K562 (cell line): ENCODE results near the gene SIGLEC14. TPM values are rescaled to one million over a fixed set of nuclear protein-coding genes. Genes with fewer than 3 reads are reported as not detected.

Experiments
- BRF2 ChIP-seq: IDR thresholded peaks from 3 replicates; pipeline ENCODE4 v1.6.1; 2011; ENCODE audit warnings: borderline replicate concordance, mild to moderate bottlenecking; ENCODE audit not compliant: insufficient read length, insufficient read depth
- HOMEZ ChIP-seq: fragments of 250-450 bp; sonication (Bioruptor Pico); IDR thresholded peaks from 2 replicates; pipeline ENCODE4 v1.4.0; 2020; ENCODE audit warnings: mild to moderate bottlenecking, moderate library complexity
- NFXL1 ChIP-seq: fragments of 450-650 bp; formaldehyde crosslinking; IDR thresholded peaks from 2 replicates; pipeline ENCODE4 v1.4.0; 2021; ENCODE audit warnings: mild to moderate bottlenecking
- PYGO2 ChIP-seq: fragments of 450-650 bp; IDR thresholded peaks from 2 replicates; pipeline ENCODE4 v1.6.1; 2016; ENCODE audit warnings: mild to moderate bottlenecking, missing genetic modification characterization, moderate library complexity, missing compliant biosample characterization
- TFAM ChIP-seq: fragments of 250-450 bp; sonication (Bioruptor Pico); conservative IDR thresholded peaks from 2 replicates; pipeline ENCODE4 v1.5.0; 2021; ENCODE audit warnings: mild to moderate bottlenecking, moderate library complexity
- ZNF12 ChIP-seq: sonication (generic); formaldehyde crosslinking; IDR thresholded peaks from 2 replicates; pipeline ENCODE4 v1.4.0; 2020; ENCODE audit warnings: mild to moderate bottlenecking, missing genetic modification reagents
- ZNF121 ChIP-seq: sonication (generic); formaldehyde crosslinking; conservative IDR thresholded peaks from 2 replicates; pipeline ENCODE4 v1.8.0; 2022; ENCODE audit warnings: missing genetic modification reagents
- ZNF318 ChIP-seq, 2 experiments: fragments of 450-650 bp; IDR thresholded peaks; 2 replicates each; pipeline ENCODE4 v1.6.1; 2016; ENCODE audit warnings: mild to moderate bottlenecking in 2 of 2, borderline replicate concordance in 1 of 2, low read depth in 1 of 2, moderate library complexity in 1 of 2
- ZNF592 ChIP-seq: fragments of 450-650 bp; IDR thresholded peaks from 2 replicates; pipeline ENCODE4 v1.6.1; 2017; ENCODE audit warnings: antibody characterized with exemption, mild to moderate bottlenecking
- ZZZ3 ChIP-seq: fragments of 450-650 bp; IDR thresholded peaks from 2 replicates; pipeline ENCODE4 v1.6.1; 2016; ENCODE audit warnings: antibody characterized with exemption, mild to moderate bottlenecking, moderate library complexity
- polyA plus RNA-seq, 8 experiments: library from polyadenylated mRNA; depleted of rRNA in 4 of 8; stranded (reverse) in 5 of 8; unstranded in 3 of 8; fragments of >200 nt; fragmentation: Nextera tagmentation in 2 of 8; fragmentation: Illumina TruSeq in 1 of 8; extraction: Ambion mirVana in 2 of 8; extraction: Trizol in 1 of 8; gene quantifications; 2 replicates each; pipeline versions ENCODE4 v1.2.1 to v1.2.3, GENCODE V29; 2011 to 2014; ENCODE audit warnings: inconsistent platforms in 1 of 8, missing spikeins in 1 of 8
- total RNA-seq, 7 experiments: library from RNA; depleted of rRNA in 6 of 7; stranded (reverse); fragments of >200 nt in 6 of 7; fragmentation: Illumina TruSeq in 2 of 7; extraction: Trizol in 2 of 7; gene quantifications; 2 replicates each; pipeline versions ENCODE4 v1.2.1 to v1.2.3, GENCODE V29; 2011 to 2021; ENCODE audit warnings: low replicate concordance in 1 of 7

The SIGLEC14 gene
- total and polyA plus RNA-seq, 9 of the 15 experiments (the other 6 are each of a cell fraction or from before 2014, with no cell fraction given) = not detected

GRCh38 chr19:51593969-51594773 lies 52.5 kb downstream of the SIGLEC14 start (continued):
- TF ChIP-seq ZNF592 (peak; percentile 86), ZZZ3 (no peak), BRF2 (no peak), ZNF318 (IDR thresholded peaks at IDR 0.05; ENCODE audit: borderline replicate concordance in 1 of 2, low read depth in 1 of 2) (no peak), ZNF12 (CRISPR knock-in tag) (peak; percentile 73; the same call in 1 of the 2 replicates), TFAM (no peak), ZNF121 (no peak), PYGO2 (no peak), HOMEZ (no peak), NFXL1 (CRISPR knock-in tag) (no peak)
